ENCODE measurements around the gene PROCA1. TPM values are rescaled to one million over a fixed set of nuclear protein-coding genes. Genes with fewer than 3 reads are reported as not detected.
A peak's percentile ranks its signal among the peaks of the same experiment; 100 is the strongest.

PROCA1 gene
- total RNA-seq, 2 donors from 2014 or later = 1.0 to 2.5 TPM

DNA sequence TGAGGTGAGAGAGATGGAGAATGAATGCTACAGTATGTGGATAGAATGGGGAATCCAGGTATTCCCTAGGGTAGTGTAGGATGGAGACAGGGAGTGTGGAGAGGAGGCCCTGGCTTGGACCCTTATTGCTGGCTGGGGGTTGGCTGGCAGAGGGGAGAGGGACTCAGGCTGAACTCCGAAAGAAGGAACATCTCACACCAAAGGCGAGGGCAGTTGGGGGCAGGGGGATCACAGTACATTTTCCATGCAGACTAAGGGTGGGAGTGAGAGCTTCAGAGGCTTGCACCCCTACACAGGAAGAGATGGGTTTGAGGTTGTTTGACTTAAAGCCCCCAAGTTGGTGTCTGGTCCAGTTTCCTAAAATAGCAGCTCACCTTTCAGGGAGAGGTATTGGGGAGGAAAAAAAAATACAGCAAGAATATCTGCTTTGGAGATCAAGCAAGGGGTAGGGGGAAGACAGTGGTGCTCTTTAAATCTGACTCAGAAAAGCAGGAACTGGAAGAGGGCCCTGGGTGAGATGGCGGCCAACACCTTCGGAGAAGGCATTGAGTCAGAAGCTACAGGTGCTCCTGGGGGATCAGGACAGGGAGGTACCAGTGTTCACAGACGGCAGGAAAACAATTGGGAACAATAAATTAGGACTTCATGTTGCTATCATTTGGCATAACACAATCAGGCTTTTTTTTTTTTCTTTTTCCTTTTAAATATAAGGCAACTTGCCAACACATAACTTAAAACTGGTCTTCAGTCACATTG lies 44.5 kb upstream of the PROCA1 start:
- Histone ChIP-seq H3K36me3 (peaks cover 11% of the 10 kb centered on the region), H3K4me1 (no peaks in the 10 kb centered on the region), H3K4me3 (no peak overlapping the region), H3K9me3 (no peaks in the 10 kb centered on the region), H3K27me3 (no peaks in the 10 kb centered on the region), H3K27ac (no peak overlapping the region), H3K9ac (ENCODE audit: low read depth in 2 of 2, low read length in 2 of 2) (no peak overlapping the region)
- no peak for DNase-seq
- TF ChIP-seq, protein P1, sequence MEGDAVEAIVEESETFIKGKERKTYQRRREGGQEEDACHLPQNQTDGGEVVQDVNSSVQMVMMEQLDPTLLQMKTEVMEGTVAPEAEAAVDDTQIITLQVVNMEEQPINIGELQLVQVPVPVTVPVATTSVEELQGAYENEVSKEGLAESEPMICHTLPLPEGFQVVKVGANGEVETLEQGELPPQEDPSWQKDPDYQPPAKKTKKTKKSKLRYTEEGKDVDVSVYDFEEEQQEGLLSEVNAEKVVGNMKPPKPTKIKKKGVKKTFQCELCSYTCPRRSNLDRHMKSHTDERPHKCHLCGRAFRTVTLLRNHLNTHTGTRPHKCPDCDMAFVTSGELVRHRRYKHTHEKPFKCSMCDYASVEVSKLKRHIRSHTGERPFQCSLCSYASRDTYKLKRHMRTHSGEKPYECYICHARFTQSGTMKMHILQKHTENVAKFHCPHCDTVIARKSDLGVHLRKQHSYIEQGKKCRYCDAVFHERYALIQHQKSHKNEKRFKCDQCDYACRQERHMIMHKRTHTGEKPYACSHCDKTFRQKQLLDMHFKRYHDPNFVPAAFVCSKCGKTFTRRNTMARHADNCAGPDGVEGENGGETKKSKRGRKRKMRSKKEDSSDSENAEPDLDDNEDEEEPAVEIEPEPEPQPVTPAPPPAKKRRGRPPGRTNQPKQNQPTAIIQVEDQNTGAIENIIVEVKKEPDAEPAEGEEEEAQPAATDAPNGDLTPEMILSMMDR (IDR thresholded peaks at IDR 0.05) = no peak
- intact Hi-C loops (cut with DNase I) = loop anchor here (10.0 kb wide), 1 partner anchor 71 kb away; no protein-coding TSS in a partner anchor

DNA sequence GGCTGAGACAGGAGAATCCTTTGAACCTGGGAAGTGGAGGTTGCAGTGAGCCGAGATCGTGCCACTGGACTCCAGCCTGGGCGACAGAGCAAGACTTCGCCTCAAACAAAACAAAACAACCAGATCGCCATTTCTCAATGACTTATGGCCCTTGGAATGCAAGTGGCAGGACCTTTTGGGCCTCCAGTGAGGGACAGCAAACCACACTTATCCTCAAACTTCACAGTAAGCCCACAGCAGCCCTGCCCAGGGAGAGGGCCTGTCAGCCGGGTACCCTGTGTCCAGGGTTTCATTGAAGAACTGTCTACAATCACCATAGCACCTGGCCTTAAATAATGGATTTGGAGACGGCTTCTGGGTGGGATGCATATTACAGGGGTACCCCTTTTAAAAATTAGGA lies 43.8 kb upstream of the PROCA1 start:
- Histone ChIP-seq H3K9ac (ENCODE audit: low read depth in 2 of 2, low read length in 2 of 2) (no peak overlapping the region), H3K4me1 (no peaks in the 10 kb centered on the region), H3K36me3 (peaks cover 11% of the 10 kb centered on the region), H3K27ac (no peak overlapping the region), H3K27me3 (no peaks in the 10 kb centered on the region), H3K4me3 (no peak overlapping the region), H3K9me3 (no peaks in the 10 kb centered on the region)
- no peak for DNase-seq
- TF ChIP-seq, protein P1 (IDR thresholded peaks at IDR 0.05) = no peak
- intact Hi-C loops (cut with DNase I) = loop anchor here (10.0 kb wide), 1 partner anchor 71 kb away; no protein-coding TSS in a partner anchor

DNA sequence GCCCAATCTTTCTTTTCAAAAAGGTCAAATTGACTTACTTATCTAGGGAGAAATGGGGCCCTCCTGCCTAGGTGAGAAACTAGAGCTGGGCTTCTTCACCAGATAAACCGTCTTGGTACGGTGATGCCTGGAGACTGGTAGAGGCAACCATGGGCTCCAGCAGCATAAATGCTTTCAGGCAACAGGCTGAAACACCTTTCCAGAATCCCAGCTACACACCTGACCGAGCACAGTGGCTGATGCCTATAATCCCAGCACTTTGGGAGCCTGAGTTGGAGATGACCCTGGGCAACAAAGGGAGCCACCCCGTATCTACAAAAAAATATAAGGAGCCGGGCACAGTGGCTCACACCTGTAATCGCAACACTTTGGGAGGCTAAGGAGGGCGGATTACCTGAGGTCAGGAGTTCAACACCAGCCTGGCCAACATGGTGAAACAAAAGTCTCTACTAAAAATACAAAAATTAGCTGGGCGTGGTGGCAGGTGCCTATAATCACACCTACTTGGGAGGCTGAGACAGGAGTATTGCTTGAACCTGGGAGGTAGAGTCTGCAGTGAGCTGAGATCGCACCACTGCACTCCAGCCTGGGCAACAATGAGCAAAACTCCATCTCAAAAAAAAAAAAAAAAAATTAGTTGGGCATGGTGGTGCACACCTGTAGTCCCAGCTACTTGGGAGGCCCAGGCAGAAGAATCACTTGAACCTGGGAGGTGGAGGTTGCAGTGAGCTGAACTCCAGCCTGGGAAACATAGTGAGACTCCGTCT lies 40.1 kb upstream of the PROCA1 start:
- TF ChIP-seq, protein P1 (IDR thresholded peaks at IDR 0.05) = no peak
- H3K27ac ChIP-seq = no peak overlapping the region
- H3K36me3 ChIP-seq = peaks cover 11% of the 10 kb centered on the region
- H3K27me3 ChIP-seq = no peaks in the 10 kb centered on the region
- intact Hi-C loops (cut with DNase I) = loop anchor here (2.0 to 10.0 kb wide), 2 partner anchors 25 to 67 kb away; partner anchors contain the start of gene TLCD1
- no peak overlapping the region for H3K9ac ChIP-seq (ENCODE audit: low read depth in 2 of 2, low read length in 2 of 2)
- H3K4me3 ChIP-seq = no peak overlapping the region
- no peak for DNase-seq
- no peaks in the 10 kb centered on the region for H3K9me3 ChIP-seq
- peaks cover 11% of the 10 kb centered on the region for H3K4me1 ChIP-seq

DNA sequence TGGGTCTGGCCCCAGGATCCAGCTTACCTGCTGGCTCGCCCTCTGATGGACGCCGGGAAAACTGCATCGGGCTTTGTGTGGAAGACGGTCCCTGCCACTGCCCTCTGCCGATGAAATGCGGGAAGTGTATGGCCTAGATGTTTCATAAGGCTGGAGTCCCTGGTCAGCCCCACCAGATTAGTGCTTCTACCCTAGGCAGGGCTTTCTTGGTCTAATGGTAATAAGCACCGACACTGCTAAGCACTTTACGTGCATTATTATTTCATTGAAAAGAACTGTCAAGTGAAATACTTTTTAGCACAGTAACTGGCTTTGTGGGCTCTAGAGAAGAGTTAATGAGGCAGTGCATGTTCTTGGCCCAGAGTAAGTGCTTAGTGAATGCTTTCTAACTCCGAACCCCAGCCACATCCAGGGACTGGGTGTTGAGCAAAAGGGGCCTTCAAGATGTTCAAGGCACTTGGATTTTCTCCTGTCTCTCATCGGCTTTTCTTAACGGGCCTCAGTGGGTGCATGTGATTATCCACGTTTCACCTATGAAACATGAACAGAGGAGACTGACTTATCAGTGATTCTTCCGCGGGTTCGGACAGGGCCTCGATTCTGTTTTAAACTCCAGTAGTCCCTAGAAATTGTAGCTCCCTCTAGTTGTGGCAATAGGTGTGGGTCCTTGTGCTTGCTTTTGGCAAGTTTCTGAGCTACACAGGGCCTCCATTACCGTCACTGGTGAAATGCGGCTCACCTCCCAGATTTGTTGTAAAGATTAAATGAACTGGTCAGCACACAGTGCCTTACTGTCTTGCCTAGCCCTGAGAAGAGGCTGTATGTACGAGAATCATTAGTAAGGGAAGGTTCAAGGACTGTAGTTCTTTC lies 38.7 kb upstream of the PROCA1 start:
- H3K9ac ChIP-seq (ENCODE audit: low read depth in 2 of 2, low read length in 2 of 2) = peak overlapping the region in 1 of 2 donors; percentile 76
- no peaks in the 10 kb centered on the region for H3K27me3 ChIP-seq
- intact Hi-C loops (cut with DNase I) = loop anchor here (2.0 to 10.0 kb wide), 2 partner anchors 24 to 66 kb away; partner anchors contain the start of gene TLCD1
- H3K9me3 ChIP-seq = no peaks in the 10 kb centered on the region
- H3K4me1 ChIP-seq = peaks cover 23% of the 10 kb centered on the region
- H3K36me3 ChIP-seq = peaks cover 11% of the 10 kb centered on the region
- H3K27ac ChIP-seq = peak overlapping the region; percentile 62
- H3K4me3 ChIP-seq = no peak overlapping the region
- DNase-seq = peak; percentile 97
- TF ChIP-seq, protein P1 (IDR thresholded peaks at IDR 0.05) = peak; percentile 100
